ENCODE data around the gene PITPNM3. TPM values are rescaled to one million over a fixed set of nuclear protein-coding genes. Genes with fewer than 3 reads are reported as not detected.

The PITPNM3 gene
- total and polyA plus RNA-seq, 12 donors = 1.1 to 9.8 (median 6.8) TPM

DNA sequence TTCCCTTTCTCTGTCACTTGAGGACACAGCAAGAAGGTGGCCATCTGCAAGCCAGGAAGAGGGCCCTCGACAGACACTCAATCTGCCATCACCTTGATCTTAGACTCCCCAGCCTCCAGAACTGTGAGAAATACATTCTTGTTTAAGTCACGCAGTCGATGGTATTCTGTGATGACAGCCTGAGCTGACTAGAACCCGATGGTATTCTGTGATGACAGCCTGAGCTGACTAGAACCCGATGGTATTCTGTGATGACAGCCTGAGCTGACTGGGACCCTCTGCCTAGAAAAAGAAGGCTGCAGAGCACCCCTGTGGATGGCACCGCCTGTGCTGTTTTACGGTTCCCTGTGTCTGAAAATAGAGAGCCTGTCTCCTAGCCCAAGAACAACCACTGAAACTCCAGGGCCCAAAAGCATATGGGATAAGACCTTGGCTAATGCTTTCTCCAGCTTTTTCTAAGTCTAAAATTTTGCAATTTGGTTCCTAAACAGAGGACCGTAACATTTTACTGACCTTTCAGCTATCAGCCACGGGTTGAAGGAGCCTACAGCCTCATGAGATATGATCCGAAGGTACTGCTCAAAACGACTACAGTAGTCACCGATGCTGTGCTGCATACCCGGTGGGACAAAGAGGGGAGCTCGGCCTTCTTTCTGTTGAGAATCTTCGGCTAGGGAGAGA, 33.1 kb upstream of the PITPNM3 start:
- 94 to 95% (median 95%) methylated on average over 13 to 15 of the region's 15 CpGs for WGBS, 4 donors
- H3K36me3 ChIP-seq (replicated peaks in 1 of 2) = peaks cover 0 to 51% of the 10 kb centered on the region in 2 donors
- no peak overlapping the region for H3K27ac ChIP-seq
- DNase-seq = no peak
- H3K9me3 ChIP-seq (replicated peaks in 1 of 3) = peaks cover 0 to 9% (median 0%) of the 10 kb centered on the region in 3 donors
- peaks cover 0 to 10% of the 10 kb centered on the region in 2 donors for H3K4me1 ChIP-seq (replicated peaks in 1 of 2)
- H3K4me3 ChIP-seq = no peak overlapping the region
- H3K27me3 ChIP-seq = no peaks in the 10 kb centered on the region
- intact Hi-C loops (cut with DNase I) = no loop called here
- no peak for TF ChIP-seq POLR2A (IDR thresholded peaks at IDR 0.05)
- TF ChIP-seq, protein P1, sequence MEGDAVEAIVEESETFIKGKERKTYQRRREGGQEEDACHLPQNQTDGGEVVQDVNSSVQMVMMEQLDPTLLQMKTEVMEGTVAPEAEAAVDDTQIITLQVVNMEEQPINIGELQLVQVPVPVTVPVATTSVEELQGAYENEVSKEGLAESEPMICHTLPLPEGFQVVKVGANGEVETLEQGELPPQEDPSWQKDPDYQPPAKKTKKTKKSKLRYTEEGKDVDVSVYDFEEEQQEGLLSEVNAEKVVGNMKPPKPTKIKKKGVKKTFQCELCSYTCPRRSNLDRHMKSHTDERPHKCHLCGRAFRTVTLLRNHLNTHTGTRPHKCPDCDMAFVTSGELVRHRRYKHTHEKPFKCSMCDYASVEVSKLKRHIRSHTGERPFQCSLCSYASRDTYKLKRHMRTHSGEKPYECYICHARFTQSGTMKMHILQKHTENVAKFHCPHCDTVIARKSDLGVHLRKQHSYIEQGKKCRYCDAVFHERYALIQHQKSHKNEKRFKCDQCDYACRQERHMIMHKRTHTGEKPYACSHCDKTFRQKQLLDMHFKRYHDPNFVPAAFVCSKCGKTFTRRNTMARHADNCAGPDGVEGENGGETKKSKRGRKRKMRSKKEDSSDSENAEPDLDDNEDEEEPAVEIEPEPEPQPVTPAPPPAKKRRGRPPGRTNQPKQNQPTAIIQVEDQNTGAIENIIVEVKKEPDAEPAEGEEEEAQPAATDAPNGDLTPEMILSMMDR (IDR thresholded peaks at IDR 0.05) = no peak

DNA sequence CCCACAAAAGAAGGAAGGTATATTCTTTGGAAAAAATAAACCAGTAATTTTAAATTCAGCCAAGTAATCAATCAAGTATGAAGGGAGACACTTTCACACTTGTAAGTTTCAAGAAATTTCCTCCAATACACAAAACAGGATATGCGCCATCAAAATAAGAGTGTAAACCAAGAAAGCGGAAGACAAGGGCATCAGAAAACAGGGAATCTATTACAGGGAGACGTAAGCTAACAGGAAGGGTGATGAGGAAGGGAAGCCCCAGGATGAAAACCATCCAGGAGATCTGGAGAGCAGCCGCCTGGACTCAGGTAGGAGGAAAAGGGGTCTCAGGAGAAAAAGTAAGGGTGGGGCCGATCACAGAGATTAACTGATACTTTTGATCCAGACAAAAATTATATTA, 31.8 kb upstream of the PITPNM3 start:
- no peaks in the 10 kb centered on the region for H3K27me3 ChIP-seq
- peaks cover 0 to 9% (median 0%) of the 10 kb centered on the region in 3 donors for H3K9me3 ChIP-seq (replicated peaks in 1 of 3)
- peaks cover 0 to 10% of the 10 kb centered on the region in 2 donors for H3K4me1 ChIP-seq (replicated peaks in 1 of 2)
- TF ChIP-seq, protein P1 (IDR thresholded peaks at IDR 0.05) = no peak
- no peak overlapping the region for H3K27ac ChIP-seq
- DNase-seq = no peak
- H3K36me3 ChIP-seq (replicated peaks in 1 of 2) = peaks cover 0 to 43% of the 10 kb centered on the region in 2 donors
- WGBS, 4 donors = 85 to 89% (median 87%) methylated on average over 5 of the region's 5 CpGs
- intact Hi-C loops (cut with DNase I) = no loop called here
- H3K4me3 ChIP-seq = no peak overlapping the region

DNA sequence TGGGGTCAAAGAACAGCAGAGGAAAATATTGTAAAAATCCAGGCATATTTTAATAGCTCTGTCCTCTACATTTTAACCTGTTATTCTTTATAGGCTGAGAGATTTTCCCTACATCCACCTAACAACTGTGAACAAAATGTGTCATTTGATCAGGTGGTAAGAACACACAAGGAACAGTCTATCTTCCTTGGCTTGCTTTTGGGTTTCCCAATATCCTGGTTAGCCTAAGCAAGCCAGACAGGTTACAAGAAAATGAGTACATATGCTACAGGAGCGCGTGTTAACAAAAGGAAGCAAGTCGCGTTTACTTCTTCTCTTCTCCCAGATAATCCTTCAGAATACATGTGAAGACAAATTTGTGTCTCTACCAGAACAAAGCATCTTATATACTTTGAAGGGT, 31.0 kb upstream of the PITPNM3 start:
- Histone ChIP-seq H3K4me1 (replicated peaks in 1 of 2) (peaks cover 0 to 10% of the 10 kb centered on the region in 2 donors), H3K4me3 (no peak overlapping the region), H3K9me3 (replicated peaks in 1 of 3) (peaks cover 0 to 9% (median 0%) of the 10 kb centered on the region in 3 donors), H3K27ac (no peak overlapping the region), H3K27me3 (no peaks in the 10 kb centered on the region), H3K36me3 (replicated peaks in 1 of 2) (peaks cover 0 to 47% of the 10 kb centered on the region in 2 donors)
- 95 to 99% (median 97%) methylated on average over 4 of the region's 4 CpGs for WGBS, 4 donors
- intact Hi-C loops (cut with DNase I) = no loop called here
- no peak for DNase-seq
- TF ChIP-seq POLR2A (IDR thresholded peaks at IDR 0.05) = no peak
- TF ChIP-seq, protein P1 (IDR thresholded peaks at IDR 0.05) = no peak

DNA sequence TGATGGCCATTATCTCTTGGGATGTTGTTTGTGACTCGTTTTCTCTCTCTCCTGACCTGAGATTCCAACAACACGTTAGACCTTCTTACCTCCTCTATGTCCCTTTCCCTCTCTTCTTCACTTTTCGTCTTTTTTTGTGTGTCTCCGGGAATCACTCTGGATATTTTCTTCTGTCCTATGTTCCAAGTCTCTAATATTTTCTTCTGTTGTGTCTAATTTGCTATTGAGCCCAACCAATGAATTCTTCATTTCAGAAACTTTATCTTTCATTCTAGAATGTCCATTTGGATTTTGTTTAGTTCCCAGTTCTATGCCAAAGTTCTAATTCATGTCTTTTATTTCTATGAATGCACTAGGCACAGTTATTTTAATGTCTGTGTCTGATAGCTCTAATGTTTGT, 27.1 kb upstream of the PITPNM3 start:
- 94 to 98% (median 98%) methylated on average over 4 of the region's 4 CpGs for WGBS, 4 donors
- Histone ChIP-seq H3K27ac (no peak overlapping the region), H3K27me3 (no peaks in the 10 kb centered on the region), H3K9me3 (replicated peaks in 1 of 3) (peaks cover 0 to 9% (median 0%) of the 10 kb centered on the region in 3 donors), H3K4me3 (no peak overlapping the region), H3K4me1 (replicated peaks in 1 of 2) (no peaks in the 10 kb centered on the region), H3K36me3 (replicated peaks in 1 of 2) (peaks cover 0 to 26% of the 10 kb centered on the region in 2 donors)
- no peak for TF ChIP-seq POLR2A (IDR thresholded peaks at IDR 0.05)
- TF ChIP-seq, protein P1 (IDR thresholded peaks at IDR 0.05) = no peak
- no peak for DNase-seq
- intact Hi-C loops (cut with DNase I) = no loop called here

Measured in adrenal gland (tissue), 12 donors.